C4-2B (cell line): Measurements from ENCODE around the gene ADIPOQ.
"Not testable (repeated sequence)": the region's sequence is repeated elsewhere in the genome, so short reads cannot be mapped to it uniquely, and the experiment has no call there.

Source experiments
- H3K27ac ChIP-seq: fragments of 450-650 bp; 2 replicates; pipeline ENCODE4 v1.5.1; 2017
- CTCF ChIP-seq: fragments of 450-650 bp; conservative IDR thresholded peaks from 2 replicates; pipeline ENCODE4 v1.5.1; 2017; ENCODE audit warnings: mild to moderate bottlenecking
- ZFX ChIP-seq: fragments of 450-650 bp; IDR thresholded peaks from 2 replicates; pipeline ENCODE4 v1.6.1; 2017

The ADIPOQ gene

DNA sequence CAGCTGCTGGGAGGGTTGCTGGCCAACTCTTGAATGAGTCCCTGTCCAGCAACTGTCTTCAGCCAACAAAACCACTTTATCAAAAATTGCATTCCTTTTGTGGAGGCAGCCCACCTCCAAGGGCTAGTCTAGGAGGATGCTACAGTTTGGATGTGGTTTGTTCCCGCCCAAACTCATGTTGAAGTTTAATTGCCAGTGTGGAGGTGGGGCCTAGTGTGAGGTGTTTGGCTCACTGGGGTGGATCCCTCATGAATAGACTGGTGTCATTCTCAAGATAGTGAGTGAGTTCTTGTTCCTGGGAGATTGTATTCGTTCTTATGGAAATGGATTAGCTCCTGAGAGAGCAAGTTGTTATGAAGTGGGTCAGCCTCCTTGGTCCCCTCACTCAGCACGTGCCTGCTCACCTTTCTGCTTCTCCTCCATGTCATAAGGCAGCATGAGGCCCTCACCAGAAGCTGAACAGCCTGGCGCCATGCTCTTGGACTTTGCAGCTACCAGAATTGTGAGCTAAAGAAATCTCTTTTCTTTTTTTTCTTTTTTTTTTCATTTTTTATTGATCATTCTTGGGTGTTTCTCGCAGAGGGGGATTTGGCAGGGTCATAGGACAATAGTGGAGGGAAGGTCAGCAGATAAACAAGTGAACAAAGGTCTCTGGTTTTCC, 32.0 kb upstream of the ADIPOQ start:
- TF ChIP-seq ZFX: no peak
- no peak for TF ChIP-seq CTCF
- no peak overlapping the region for H3K27ac ChIP-seq

GRCh38 chr3:186811313-186811712, 31.2 kb upstream of the ADIPOQ start:
- H3K27ac ChIP-seq: not testable (repeated sequence)

- no peak for TF ChIP-seq ZFX
- no peak for TF ChIP-seq CTCF
- H3K27ac ChIP-seq: no peak overlapping the region
Observed at GRCh38 chr3:186814100-186814499, 28.4 kb upstream of the ADIPOQ start.

DNA sequence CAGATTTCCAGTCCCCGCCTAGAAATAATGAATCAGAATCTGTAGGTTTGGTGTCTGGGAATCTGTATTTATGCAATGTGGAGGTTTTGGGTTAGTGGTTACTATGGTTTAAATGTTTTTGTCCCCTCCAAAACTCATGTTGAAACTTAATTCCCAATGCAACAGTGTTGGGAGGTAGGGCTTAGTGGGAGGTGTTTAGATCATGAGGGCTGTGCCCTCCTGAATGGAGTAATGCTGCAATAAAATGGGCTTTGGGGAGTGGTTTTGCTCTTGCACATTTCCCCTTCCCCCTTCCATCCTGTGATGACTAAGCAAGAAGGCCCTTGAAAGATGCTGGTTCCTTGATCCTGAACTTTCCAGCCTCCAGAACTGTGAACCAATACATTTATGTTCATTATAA, 27.1 kb upstream of the ADIPOQ start:
- no peak overlapping the region for H3K27ac ChIP-seq

DNA sequence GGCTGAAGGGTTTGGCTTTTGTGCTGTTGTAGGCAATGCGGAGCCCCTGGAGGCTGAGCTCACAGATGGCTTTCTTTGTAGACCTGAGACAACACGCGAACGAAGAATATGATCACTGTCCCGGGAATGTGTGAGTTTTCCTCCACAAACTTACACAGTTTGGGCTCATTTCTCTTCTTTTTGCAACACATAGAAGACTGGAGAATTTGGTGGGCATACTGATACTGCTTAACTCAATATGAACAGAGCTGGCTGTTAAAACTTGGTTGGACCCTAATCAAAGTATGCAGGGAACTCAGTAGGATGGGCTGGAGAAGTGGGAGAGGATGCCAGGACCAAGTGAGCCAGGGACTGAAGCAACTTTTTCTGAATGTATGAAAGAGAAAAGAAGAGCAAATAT, 24.0 kb upstream of the ADIPOQ start:
- TF ChIP-seq ZFX: no peak
- no peak for TF ChIP-seq CTCF

More for the DNA sequence above, 27.1 kb upstream of the ADIPOQ start:
- TF ChIP-seq CTCF: no peak
- TF ChIP-seq ZFX: no peak

DNA sequence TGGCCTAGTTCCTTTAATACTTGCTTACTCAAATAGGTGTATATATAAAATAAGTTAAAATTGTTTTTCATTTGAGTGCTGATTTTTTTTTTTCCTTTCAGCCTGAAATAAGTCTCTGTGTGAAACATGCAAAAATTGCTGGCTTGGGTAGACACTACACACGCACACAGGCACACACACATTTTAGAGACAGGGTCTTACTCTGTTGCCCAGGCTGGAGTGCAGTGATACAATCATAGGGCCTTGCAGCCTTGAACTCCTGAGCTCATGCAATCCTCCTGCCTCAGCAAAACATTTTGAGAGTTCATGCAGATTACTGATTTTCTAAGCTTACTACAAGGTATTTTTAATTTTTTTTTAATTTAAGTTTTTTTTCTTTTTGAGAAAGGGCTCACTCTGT, 23.6 kb upstream of the ADIPOQ start:
- TF ChIP-seq ZFX (no peak), CTCF (no peak)
- H3K27ac ChIP-seq: no peak overlapping the region

More for the DNA sequence above, 24.0 kb upstream of the ADIPOQ start:
- H3K27ac ChIP-seq: no peak overlapping the region

DNA sequence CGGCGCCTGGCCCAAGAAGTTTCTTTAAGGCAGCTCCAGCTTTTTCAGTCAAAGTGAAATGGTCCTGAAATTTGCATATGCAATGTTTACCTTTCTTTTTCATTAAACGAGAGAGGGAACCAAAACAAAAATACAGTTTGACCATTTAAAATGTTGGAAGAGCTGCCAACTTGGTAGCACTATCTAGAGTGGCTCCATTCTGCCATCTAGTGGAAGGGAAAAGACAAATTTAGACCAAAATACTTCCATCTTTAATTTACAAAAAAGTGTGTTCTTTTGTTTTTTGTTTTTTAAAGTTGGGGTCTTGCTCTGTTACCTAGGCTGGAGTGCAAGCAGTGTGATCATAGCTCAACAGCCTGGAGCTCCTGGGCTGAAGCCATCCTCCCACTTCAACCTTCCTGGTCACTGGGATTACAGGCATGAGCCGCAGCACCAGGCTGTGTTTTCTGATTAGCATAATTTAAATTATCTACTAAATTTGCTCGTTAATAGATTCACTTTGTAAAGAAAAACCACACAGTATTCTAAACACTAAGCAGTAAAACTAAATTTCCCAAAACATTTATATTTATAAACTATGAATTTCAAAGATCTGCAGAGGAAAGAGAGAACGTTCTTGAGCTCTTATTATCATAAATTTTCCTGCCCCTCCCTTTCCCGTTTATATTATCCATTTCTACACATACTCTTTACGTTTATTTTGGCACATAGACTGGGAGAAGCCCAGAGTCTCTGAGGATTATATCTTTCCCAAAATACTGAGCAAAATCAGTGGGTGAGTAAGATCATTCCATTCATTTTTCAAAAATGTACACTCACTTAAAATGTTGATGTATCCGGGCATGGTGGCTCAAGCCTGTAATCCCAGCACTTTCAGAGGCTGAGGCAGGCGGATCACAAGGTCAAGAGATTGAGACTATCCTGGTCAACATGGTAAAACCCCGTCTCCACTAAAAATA, 20.8 kb upstream of the ADIPOQ start:
- H3K27ac ChIP-seq: no peak overlapping the region
- no peak for TF ChIP-seq ZFX
- peak; percentile 93 for TF ChIP-seq CTCF

- H3K27ac ChIP-seq: not testable (repeated sequence)
Observed at GRCh38 chr3:186822388-186822759, 20.1 kb upstream of the ADIPOQ start.
